Kidney glomerular epithelial cell (primary cell): ENCODE data around the gene ZNF646.
"Not testable (repeated sequence)": the region's sequence is repeated elsewhere in the genome, so short reads cannot be mapped to it uniquely, and the experiment has no call there.

Source experiments
- DNase-seq: peaks from one replicate; lab custom pipeline; 2025; lab: John Stamatoyannopoulos, UW

The ZNF646 gene

GRCh38 chr16:31084584-31085302, 10.5 kb downstream of the ZNF646 start:
- DNase-seq: no peak

GRCh38 chr16:31085411-31085810, 11.2 kb downstream of the ZNF646 start:
- no peak for DNase-seq

DNA sequence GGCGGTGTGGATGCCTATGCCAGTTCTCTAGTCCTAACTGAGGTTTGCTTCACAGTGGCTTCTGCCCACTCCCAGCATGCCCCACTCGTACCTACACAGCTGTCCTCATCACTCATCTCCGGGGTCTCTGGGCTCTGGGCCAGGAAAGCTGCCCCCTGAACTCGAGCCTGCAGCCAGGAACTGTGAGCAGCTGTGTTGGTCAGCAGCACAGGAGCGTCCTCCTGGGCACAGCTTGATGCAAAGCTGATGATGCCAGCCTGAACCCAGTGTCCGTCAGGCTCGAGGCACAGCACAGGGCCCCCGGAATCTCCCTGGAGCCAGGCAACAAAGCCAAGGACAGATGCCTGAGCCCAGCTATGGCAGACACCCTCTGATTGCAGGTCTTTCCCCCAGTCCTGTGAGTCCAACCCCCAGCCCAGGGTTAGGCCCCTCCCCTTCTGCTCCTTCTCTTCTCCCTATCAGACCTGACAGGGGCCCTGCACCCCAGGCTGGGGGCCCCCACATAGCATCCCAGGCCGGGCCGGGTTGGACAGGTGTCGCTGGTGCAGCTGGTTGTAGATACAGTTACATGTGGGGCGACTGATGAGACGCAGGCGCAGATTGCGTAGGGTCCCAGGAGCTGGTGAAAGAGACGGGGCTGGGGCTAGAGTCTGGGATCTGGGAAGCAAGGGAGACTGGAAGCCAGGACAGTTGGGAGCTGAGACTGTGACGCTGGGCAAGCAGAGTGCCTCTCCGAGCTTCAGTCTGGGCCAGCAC, 11.8 kb downstream of the ZNF646 start:
- no peak for DNase-seq

DNA sequence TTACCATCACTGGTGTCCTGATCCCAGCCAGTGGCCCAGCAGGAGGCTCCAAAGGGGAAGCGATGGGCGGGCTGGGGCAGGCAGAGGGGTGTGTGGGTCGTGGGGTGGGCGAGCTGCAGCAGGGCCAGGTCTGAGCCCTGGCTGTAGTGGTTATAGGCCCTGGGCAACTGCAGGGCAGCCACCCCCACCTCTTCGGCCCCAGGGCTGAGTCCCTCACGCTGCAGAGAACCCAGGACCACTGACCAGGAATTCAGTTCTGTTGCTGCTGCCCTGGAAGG, 12.3 kb downstream of the ZNF646 start:
- DNase-seq: no peak

- DNase-seq: no peak
Observed at GRCh38 chr16:31087481-31087880, 13.3 kb downstream of the ZNF646 start.

DNA sequence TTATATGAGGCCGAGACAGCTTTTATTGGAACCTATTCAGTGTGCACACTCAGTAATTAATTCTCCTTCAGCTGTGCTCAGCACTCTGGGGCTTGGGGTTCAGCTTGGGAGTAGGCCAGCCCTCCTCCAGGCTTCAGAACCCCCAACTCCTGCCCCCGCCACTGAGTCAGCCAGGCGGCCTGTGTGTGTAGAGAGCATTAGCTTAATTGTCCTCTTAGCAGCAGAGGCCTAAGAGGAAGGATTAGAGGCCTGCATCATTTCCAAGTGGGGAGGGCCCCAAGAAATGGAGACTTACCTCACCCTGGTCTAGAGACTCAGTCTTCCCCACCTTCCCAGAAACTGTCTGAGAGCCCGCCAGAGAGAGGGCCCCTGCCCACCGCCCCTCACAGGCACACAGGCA, 13.7 kb downstream of the ZNF646 start:
- DNase-seq: no peak

DNA sequence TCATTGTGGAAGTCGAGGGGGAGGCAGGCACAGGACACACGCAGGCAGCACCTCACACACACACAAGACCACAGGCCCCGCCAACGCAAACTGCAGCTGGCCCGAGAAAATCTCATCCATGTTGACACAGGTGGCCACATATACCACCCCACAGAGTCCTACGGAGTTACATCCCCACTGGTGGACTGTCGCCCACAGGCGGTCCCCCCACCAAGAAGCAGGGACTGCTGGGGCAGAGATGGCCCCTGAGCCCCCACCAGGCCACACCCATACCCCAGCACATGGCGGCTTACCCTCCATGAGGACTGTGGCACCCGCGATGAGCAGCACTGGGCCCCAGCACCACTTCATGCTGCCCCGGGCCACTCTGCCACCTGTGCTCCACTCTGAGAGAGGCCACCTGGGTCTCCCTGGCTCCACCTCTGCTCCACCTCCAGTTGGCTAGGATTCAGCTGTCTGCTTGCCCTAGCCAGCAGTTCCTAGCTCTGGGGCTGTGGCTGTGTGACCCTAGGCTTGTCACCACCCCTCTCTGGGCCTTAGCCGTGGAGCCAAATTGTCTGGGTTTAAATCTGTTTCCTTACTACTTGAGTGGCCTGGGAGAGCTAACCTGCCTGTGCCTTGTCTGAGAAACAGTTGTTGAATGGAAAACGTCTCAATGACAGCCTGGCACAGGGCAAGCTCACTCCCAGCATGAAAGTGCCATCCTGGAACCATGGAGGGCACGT, 14.4 kb downstream of the ZNF646 start, which contains the start of gene PRSS53:
Gene PRSS53, minus strand, starts transcription at position 485 of the 725 bp plus-strand sequence. Its CDS starts 134 bp downstream, at position 351.
- no peak for DNase-seq

DNA sequence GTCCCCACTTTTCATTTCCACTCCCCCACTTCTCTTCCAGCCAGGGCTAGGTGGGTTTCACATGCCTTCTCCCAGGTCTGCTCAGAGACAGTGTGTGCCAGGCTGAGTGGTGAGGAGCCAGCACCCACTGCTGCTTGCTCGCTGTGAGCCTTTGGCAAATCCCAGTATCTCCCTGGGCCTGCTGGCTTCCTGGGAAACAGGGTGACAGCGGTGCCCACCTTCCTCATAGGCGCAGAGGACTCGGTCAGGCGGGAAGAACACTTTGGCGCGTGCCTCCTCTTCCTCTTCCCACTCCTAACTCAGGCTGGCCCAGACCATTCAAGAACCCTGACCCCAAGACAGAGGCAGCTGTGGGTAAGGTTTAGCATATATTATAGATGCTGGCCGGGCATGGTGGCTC, 15.0 kb downstream of the ZNF646 start:
- DNase-seq: no peak

GRCh38 chr16:31090540-31090939, 16.3 kb downstream of the ZNF646 start:
- DNase-seq: no peak

DNA sequence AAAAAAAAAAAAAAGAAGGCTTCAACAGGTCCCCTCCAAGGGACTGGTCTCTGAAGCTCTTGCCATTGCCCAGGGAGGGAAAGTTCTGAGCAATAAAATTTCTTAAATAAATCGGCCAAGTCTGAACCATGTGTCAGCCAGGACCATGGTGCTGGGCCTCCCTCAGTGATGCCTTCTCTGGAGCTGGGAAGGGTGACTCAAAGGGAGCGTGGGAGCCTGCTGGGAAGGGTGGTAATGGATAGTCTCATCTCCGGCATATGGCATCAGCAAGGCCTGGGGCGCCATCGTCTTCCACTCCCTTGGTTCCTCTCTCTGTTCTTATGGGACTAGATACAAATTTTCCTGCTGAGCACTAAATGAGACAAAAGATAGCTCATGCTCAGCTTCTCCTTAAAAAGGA, 18.1 kb downstream of the ZNF646 start:
- DNase-seq: no peak

- DNase-seq: peak; percentile 5
Observed at GRCh38 chr16:31093132-31093703, 19.0 kb downstream of the ZNF646 start.

DNA sequence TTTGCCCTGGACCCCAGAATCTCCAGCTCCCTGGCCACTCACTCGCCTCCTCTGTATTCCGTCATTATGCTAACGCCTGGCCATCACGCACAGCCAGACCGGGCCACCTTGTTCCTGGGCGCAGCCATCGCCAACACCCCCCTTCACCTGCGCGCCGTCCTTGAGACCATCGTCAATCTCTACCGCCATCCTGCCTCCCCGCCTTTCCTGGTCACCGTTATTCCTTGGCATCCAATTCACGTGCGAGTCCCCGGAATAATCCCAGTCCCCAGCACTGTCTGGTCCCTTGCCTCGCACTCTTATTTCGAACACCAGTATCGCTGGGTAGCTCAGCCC, 19.8 kb downstream of the ZNF646 start:
- peak; percentile 5 for DNase-seq

DNA sequence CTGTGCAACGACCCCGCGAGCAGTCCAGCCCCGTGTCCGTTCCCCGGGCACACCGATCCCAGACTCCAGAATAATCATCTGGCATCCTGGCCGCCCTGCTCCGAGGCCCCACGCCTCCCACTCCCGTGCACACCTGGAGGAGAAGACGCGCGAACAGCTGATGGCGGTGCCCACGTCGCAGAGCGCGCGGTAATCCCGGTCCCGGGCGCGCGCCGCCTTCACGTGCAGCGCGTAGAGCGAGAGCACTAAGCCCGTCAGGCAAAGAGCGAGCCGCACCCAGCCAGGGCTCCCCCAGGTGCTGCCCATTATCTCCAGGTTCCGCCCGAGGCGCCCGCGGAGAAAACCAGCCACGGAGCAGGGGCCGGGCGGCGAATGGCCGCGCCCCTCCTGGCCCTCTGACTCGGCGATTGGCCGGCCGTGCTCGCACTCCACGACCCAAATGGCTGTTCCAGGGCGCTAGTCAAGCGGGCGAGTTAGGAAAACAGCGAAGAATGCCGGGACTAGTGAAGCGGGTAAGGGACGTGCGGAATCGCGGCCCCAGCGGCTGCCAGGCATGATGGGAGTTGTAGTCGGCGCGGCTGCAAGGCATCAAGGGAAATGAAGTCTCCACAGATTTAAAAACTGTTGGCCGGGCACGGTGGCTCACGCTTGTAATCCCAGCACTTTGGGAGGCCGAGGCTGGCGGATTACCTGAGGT, 20.4 kb downstream of the ZNF646 start, which contains the start of gene VKORC1:
Gene VKORC1, minus strand, starts transcription at position 374 of the 697 bp plus-strand sequence. Its CDS starts 68 bp downstream, at position 306.
- DNase-seq: peak; percentile 95

- DNase-seq: peak; percentile 20
Observed at GRCh38 chr16:31099860-31100638, 25.8 kb downstream of the ZNF646 start.

DNA sequence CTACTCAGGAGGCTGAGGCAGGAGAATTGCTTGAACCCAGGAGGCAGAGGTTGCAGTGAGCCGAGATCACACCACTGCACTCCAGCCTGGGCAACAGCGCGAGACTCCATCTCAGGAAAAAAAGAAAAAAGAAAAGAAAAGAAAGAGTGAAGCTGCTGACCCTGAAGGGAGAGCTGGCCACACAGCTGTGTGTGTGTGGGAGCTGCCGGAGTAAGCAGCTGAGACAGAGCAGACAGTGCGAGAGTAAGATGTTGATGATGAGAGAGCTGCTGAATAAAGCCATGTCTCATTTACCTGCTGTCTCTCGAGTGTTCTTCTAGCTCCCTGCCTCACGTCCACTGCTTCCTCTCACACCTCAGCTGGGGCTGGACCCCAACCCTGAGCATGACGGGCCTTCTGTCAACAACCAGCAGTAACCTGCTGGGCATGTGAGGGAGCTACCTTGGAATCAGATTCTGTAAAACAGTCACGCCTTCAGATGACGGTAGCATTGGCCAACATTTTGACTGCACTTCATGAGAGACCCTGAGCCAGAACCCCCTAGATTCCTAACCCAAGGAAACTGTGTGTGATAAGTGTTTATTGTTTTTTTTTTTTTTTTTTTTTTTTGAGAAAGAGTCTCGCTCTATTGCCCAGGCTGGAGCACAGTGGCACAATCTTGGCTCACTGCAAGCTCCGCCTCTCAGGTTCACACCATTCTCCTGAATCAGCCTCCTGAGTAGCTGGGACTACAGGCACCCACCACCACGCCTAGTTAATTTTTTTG, 26.8 kb downstream of the ZNF646 start:
- DNase-seq: not testable (repeated sequence)

GRCh38 chr16:31105677-31106213, 31.5 kb downstream of the ZNF646 start:
- DNase-seq: peak; percentile 19

DNA sequence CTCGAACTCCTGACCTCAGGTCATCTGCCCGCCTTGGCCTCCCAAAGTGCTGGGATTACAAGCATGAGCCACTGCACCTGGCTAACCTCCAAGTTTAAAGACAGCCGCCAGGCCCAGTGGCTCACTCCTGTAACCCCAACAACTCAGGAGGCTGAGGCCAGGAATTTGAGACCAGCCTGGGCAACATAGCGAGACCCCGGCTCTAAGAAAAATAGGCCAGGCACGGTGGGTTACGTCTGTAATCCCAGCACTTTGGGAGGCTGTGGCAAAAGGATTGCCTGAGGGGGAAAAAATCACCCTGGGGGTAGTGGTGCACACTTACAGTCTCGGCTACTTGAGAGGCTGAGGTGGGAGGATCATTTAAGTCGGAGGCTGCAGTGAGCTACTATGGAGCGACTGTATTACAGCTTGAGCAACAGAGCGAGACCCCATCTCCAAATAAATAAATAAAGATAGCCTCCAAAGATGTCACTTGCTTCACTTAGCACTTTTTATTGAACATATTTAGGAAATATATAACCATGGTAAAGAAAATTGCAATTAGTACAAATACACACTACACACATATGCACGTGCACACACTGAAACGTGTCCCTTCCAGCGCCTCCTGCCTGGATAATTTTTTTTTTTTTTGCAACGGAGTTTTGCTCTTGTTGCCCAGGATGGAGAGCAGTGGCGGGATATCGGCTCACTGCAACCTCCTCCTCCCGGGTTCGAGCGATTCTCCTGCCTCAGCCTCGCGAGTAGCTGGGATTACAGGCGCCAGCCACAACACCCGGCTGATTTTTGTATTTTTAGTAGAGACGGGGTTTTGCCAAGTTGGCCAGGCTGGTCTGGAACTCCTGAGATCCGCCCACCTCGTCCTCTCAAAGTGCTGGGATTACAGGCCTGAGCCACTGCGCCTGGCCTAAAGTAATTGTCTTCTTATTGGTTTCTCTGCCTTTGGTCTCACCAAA, 32.6 kb downstream of the ZNF646 start:
- DNase-seq: no peak

GRCh38 chr16:31107465-31107867, 33.2 kb downstream of the ZNF646 start:
- DNase-seq: no peak
